ENCODE measurements around the gene LIMA1.

LIMA1 gene

GRCh38 chr12:50217202-50217601 is 66.1 kb downstream of the LIMA1 start:
- DNase-seq (ENCODE audit: low read depth): no peak

GRCh38 chr12:50215033-50215432 is 68.3 kb downstream of the LIMA1 start:
- no peak for DNase-seq (ENCODE audit: low read depth)

GRCh38 chr12:50214018-50214417 is 69.3 kb downstream of the LIMA1 start:
- no peak for DNase-seq (ENCODE audit: low read depth)

GRCh38 chr12:50213439-50213838 is 69.9 kb downstream of the LIMA1 start:
- no peak for DNase-seq (ENCODE audit: low read depth)

GRCh38 chr12:50212071-50212467 is 71.3 kb downstream of the LIMA1 start:
- no peak for DNase-seq (ENCODE audit: low read depth)

GRCh38 chr12:50211392-50212070 is 71.8 kb downstream of the LIMA1 start:
- no peak for DNase-seq (ENCODE audit: low read depth)

GRCh38 chr12:50207424-50207823 is 75.9 kb downstream of the LIMA1 start:
- no peak for DNase-seq (ENCODE audit: low read depth)

- no peak for DNase-seq (ENCODE audit: low read depth)
These were observed 77.7 kb downstream of the LIMA1 start for GRCh38 chr12:50205648-50206047.

- no peak for DNase-seq (ENCODE audit: low read depth)
These were observed 79.6 kb downstream of the LIMA1 start for GRCh38 chr12:50203691-50204090.

- no peak for DNase-seq (ENCODE audit: low read depth)
These were observed 81.3 kb downstream of the LIMA1 start for GRCh38 chr12:50201987-50202521.

GRCh38 chr12:50200552-50201273 is 82.6 kb downstream of the LIMA1 start:
- DNase-seq (ENCODE audit: low read depth): no peak

GRCh38 chr12:50198829-50199228 is 84.5 kb downstream of the LIMA1 start:
- DNase-seq (ENCODE audit: low read depth): no peak

- no peak for DNase-seq (ENCODE audit: low read depth)
These were observed 86.0 kb downstream of the LIMA1 start for GRCh38 chr12:50197297-50197727.

- no peak for DNase-seq (ENCODE audit: low read depth)
These were observed 86.8 kb downstream of the LIMA1 start for GRCh38 chr12:50196537-50196936.

GRCh38 chr12:50195832-50196231 is 87.5 kb downstream of the LIMA1 start:
- no peak for DNase-seq (ENCODE audit: low read depth)

GRCh38 chr12:50192908-50193307 is 90.4 kb downstream of the LIMA1 start:
- DNase-seq (ENCODE audit: low read depth): no peak

GRCh38 chr12:50192236-50192635 is 91.1 kb downstream of the LIMA1 start:
- no peak for DNase-seq (ENCODE audit: low read depth)

GRCh38 chr12:50190859-50191258 is 92.5 kb downstream of the LIMA1 start:
- DNase-seq (ENCODE audit: low read depth): no peak

GRCh38 chr12:50188875-50189575 is 94.3 kb downstream of the LIMA1 start:
- no peak for DNase-seq (ENCODE audit: low read depth)

- no peak for DNase-seq (ENCODE audit: low read depth)
These were observed 95.0 kb downstream of the LIMA1 start for GRCh38 chr12:50188241-50188781.

- DNase-seq (ENCODE audit: low read depth): no peak
These were observed 96.0 kb downstream of the LIMA1 start for GRCh38 chr12:50187084-50187900.

- DNase-seq (ENCODE audit: low read depth): no peak
These were observed 96.6 kb downstream of the LIMA1 start for GRCh38 chr12:50186681-50187080.

Measured in stimulated activated CD8-positive, alpha-beta memory T cell treated with anti-CD3 and anti-CD28 coated beads, Interleukin-12 subunit alpha, Interleukin-12 subunit beta, amount 100 ng/mL, for 1 hour (primary cell).